COLO829 (cell line): ENCODE results near the gene KATNB1.
A peak's percentile ranks its signal among the peaks of the same experiment; 100 is the strongest.

Experiments
- DNase-seq: peaks from one replicate; pipeline ENCODE4 v3.0.0; 2012; ENCODE audit warnings: low spot score

Gene KATNB1

DNA sequence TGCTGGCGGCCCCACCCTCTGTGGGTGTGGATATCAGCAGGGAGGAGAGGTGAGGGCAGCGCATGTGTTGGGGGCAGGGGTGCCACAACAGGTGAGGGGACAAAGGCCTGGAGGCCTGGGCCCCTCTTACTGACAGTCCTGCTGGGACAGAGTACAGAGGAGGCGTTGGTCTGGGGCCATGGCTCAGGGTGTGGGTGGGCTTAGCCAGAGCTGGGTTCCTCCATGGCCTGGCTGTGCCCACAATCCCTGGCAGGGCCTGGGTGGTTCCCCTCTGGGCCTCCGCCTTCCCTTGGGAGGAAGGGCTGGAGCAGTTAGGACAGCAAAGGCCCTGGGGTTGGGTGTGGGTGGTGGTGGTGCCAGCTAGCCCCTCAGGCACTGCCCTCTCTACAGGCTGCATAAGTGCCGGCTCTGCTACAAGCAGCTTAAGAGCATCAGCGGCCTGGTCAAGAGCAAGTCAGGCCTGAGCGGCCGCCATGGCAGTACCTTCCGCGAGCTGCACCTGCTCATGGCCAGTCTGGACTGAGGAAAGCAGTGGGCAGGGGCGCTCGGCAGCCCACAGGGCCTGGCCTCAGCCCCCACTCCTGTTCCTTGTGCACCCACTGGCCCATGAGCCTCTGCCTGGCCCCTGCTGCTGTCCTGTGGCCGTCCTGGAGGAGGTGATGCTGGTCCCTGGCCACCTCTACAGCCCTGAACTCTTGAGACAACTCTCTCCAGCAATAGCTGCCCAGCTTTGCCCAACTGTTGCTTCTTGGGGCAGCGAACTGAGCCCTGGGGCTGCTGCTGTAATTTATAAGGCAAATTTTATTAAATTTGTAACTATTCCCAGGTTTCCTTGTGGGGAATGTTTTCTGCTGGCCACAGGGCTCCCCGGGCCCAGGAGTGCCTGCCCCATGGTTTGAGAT, 21.1 kb downstream of the KATNB1 start:
- DNase-seq = no peak

DNA sequence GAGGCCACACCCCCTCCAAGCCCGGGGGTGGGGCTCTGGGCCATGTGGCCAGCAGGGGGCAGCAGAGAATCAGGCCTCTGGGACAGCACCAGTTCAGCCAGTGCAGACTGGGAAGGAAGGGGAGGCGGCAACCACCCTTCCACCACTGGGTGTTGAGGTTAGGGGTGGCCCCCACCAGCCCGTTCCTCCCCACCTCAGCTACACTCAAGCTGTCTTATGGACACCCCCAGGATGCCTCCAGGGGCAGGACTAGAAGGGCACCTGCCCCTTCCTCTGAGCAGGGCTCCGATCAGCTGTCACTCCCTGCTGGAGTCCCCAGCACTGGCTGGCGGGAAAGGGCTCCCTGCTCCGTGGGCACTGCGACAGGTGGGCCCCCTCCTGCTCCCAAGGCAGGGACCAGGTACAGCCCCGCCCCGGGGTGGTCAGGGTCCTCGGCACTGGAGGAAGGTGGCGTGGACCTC, 21.8 kb downstream of the KATNB1 start:
- peak; percentile 49 for DNase-seq

DNA sequence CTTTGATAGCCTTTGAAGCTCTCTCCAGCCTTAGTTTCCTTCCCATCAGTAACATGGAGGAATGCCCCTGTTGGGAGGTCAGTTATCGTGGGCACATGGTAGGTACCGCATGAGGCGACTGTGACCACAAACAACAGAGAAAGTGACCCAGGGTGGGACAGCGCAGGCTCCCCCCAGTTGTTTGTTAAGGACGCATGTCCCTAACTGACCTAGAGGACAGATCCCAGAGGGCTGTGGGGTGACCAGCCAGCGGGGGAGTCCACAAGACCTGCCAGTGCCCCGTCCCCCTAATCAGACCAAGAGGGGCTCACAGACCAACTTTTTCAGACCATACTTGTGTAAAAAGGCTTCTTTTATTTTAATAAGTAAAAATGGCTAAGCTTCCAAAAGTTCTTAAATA, 22.3 kb downstream of the KATNB1 start:
- no peak for DNase-seq

DNA sequence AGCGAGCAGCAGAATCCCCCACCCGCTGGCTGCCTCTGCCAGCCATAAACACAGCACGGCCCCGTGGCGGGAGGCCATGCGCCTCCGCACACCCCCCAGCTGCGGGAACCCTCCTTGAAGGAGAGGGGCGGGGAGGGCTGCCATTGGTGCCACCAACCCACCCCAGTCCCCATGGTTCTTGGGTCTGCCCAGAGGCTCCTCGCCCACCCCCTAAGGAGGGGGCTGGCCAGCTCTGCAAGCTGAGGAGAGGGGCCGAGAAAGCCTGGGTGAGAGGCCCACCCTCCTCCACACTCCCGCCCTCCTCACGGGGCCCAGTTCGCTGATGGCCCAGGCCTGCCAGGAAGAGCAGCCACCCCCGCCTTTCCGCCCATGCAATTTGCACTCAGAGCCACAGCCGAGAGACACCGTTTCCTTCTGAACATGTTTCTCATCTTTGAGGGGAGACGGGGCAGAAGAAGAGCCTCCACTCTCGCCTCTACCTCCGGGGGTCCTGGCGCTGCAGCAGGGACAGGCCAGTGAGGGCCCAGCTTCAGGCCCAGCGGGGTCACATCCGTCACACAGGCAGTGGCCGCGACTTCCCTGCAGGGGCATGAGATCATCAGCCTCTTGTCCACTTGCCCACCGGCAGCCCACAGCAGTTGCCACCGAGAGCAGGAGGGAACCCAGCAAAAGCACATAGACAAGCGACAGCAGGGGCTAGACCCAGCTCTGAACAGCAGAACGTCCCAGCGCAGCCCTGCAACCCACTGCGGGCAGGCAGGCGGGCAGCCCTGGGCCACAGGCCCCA, 23.0 kb downstream of the KATNB1 start:
- no peak for DNase-seq

DNA sequence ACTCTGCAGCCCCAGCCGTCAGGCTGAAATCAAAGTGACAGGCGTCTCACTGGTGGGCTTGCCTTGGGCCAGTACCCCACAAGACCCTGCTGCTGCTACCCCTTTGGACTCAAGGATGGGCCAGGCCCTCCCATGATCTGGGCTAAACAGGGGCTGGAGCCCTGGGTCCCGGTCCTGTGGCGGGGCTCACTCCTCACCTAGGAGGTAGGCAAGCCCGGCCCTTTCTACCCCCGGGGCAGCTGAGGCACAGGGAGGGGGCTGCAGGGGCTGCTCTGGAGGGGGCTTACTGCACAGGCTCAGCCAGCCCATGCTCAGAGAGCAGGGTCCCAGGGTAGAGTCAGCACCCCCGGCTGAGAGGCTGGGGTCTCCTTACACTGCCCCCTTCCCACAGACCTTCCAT, 23.6 kb downstream of the KATNB1 start:
- DNase-seq = no peak

DNA sequence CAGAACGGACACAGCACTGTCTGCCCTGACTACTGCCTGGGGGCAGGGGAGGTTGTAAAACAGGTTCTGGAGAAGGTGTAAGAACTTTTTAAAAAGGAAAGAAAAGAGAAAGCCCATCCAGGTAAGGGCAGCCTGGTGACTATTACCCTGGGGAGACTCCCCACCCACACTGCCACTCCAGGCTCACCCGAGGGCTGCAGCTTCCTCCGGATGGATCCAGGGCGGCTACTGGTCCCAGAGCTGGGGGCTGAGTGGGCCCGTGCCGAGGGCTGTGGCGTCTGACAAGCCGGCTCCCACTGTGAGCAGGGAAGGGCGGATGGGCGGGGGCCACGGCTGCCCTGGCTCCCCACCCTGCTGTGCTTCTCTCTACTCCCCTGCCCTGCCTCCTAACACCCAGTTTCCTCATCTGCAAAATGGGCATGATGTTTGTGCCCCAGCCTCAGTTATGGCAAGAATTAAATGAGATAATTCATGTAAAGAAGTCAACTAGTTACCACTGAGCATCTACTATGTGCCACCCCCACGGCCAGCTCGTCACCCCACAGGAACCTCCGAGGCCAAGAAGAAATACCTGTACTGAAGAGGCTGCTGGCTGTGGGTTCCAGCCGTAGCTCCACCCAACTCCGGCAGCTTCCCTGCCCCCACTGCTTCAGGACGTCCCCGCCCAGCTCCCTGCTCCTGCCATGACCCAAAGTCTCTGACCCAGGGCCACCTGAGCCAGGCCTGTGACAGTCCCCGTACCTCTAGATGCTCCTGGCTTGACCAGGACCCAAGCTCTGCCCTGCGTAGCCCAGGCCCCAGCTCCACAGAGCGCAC, 24.2 kb downstream of the KATNB1 start:
- DNase-seq = no peak

DNA sequence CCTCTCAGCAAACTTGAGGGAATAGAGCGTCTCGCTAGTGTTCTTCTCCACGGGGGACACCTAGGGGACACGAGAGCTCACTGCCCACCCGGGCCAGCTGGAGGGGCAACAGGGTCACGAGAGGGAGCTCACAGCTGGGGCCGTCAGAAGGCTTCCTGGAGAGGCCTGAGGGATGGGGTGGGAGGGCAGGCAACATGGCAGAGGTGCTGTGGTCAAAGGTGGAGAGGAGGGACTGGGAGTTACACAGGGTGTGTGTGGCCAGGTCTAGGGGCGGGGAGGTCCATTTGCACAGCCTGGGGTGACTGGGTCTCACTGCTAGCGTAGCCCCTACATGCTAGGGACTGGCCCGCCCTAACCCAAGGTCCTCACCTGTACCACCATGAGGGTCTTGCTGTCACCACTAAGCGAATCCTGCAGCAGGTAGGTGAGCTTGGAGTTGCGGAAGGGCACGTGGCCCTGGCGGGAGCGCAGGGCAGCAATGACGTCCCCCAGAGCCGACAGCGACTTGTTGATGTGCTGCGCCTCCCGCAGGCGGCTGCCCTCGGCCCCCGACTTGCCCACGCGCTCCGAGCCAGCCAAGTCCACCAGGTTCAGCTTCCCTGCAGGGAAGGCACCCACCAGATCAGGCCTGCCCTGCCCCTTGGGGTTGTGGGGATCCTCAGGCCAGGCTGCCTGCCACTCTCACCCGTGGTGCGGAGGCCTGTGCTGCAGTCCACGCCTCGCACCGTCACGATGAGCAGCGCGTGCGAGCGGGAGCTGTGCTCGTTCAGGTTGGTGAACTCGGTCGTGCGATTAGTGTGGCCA, 25.0 kb downstream of the KATNB1 start:
- no peak for DNase-seq

DNA sequence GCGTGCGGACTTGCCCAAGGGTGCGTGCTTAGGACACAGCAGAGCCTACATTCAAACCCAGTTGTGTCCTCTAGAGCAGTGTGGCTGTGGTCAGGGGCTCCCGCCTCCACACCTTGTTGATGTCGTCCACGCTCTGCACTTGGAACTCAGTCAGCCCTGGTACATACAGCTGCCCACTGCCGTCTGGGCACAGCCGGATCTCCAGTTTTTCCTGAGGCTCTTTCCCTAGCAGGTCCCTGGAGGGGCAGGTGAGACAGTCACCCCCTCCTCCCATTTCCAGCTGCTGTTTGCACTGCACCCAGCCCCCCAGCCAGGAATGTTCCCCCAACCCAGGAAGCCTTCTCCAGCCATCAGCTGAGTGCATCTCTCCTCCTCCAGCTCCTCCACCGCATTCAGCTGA, 25.7 kb downstream of the KATNB1 start:
- DNase-seq = no peak

DNA sequence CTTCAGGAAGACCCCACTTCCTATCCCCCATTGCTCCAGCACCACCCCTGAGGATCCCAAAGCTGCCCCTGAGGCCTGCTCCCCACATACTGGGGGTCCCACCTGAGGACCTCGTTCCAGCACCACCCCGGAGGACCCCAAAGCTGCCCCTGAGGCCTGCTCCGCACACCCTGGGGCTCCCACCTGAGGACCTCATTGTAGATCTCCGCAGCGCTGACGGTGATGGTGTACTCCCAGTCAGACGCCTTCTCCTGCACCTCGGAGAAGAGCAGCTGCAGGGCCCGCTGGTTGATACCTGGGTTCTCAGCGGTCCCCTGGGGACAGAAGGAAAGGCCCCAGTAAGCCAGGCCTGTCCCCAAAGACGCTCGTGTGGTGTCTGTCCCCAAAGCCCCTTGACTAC, 26.4 kb downstream of the KATNB1 start:
- no peak for DNase-seq

DNA sequence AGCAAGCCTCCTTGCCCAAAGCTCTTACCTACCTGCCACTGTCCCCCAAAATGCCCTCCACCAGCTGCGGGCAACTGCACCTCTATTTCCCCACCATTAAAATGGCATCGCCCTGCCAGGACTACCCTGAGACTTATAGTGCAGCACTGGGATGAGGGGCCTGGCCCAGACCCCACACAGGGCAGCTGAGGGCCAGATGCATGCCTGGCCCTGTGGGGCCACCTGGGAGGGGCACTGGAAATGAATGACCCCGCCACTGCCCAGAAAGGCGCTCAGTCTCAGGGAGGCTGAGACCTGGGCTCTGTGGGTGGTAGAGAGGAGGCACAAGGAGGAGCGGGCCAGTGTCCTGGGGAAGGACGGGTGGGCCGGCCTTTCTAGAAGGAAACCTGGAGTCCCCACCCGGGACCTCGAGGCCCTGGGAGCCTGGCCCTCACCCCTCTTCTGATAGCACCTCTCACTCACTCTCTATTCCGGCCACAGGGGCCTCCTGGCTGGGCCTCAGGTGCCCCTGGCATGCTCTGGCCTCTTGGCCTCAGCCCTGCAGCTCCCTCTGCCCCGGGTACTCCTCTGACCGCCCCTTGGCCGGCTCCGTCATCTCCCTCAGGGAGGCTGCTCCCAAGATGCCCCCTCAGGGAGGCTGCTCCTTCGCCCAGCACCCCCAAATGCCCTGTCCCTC, 26.9 kb downstream of the KATNB1 start:
- no peak for DNase-seq

DNA sequence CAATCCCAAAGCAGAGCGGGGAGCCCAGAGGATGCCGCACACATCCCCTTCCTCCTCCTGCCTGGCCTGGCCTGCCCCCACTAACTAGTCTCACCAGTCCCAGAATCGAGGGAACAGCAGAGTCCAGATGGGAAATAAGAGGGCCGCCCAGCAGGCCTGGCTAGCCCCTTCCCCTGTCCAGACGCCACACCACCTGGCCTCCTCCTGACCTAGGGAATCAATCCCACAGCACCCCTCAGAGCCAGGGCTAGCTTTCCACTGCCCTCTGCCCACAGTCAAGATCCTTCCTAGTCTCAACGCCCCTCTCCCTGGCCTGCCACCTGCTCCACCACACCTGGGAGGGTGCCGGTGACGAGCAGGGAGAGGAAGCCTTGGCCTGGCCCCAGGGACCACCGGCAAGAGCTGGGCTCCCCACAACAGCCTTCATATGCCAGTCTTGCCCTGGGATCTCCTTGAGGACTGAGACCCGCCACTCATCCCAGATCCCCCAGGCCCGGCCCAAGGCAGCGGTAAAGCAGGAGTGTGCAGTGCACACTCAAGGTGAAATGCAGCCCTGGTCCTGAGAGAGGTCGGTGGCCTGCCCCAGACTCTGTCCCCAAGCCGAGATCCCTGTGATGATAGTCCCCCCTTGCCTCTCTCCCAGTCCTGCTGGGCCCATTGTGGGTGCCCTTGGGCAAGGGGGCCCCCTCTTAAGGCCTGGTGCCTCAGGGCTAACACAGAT, 27.9 kb downstream of the KATNB1 start:
- DNase-seq = no peak

DNA sequence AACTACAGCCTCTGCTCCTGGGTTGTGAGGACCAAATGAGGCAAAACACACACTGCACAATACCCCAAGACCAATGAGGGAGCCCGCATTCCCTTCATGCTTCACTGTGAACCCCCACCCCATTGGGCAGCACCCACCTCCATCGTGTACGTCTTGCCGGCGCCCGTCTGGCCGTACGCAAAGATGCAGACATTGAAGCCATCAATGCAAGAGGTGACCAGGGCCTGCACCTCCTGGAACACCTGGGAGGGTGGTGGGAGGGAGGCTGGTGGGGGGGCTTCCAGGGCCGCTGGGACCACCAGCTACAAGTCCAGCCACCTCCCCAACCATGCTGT, 28.4 kb downstream of the KATNB1 start:
- DNase-seq = no peak

DNA sequence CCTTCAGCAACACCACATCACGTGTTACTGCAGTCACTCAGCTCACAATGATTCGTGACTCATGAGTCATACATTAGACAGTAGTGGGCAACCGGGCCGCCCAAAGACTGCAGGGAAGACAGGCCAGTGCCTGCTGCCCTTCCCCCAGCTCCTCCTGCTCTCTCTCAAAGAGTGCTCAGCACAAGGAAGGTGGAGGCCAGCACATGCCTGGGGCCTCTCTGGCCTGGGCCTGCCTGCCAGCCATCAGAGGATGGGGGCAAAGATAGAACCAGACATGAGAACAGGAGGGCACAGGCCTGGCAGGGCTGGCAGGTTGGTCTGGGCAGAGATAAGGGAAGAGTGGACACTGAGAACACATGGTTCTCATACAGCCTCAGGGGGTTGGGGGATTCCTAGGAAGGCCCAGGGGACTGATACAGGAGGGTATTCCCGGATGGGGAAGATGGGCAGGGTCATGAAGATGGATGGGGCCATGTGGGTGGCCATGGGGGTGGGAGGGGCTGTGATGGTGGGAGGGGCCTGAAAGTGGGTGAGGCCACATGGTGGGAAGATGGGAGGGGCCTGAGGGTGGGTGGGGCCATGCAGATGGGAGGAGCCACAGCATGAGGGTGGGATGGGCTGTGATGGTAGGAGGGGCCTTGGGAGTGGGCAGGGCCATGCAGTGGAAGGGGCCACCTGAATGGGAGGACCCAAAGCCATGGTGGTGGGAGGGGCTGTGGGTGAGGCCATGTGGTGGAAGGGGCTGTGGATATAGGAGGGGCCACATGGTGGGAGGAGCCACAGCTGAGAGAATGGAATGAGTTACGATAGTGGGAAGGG, 29.0 kb downstream of the KATNB1 start:
- DNase-seq = peak; percentile 95

DNA sequence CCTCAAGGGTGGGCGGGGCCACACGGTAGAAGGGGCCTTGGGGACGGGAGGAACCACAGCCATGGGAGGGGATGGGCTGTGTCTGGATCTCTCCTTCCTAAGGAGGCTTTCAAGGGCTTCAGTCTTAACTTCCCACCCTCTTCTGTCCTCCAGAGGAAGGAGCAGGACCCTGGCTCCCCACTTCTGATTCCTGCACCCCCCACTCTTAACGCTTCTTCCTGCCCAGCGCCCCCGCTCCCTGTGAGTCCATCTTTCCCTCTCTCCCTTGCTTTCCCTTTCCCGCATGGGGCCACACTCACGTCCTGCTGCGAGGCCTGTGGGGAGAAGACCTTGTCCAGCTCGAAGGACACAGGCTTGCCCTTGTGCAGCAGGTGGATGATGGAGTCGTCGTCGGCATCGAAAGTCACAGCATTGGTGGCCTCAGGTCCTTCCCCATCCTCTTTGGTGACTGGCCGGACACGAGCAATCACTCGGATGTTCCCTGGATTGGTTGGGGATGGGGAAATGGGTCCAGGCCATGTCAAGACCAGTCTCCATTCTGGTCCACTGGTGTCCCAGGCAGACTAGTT, 29.7 kb downstream of the KATNB1 start:
- DNase-seq = no peak

DNA sequence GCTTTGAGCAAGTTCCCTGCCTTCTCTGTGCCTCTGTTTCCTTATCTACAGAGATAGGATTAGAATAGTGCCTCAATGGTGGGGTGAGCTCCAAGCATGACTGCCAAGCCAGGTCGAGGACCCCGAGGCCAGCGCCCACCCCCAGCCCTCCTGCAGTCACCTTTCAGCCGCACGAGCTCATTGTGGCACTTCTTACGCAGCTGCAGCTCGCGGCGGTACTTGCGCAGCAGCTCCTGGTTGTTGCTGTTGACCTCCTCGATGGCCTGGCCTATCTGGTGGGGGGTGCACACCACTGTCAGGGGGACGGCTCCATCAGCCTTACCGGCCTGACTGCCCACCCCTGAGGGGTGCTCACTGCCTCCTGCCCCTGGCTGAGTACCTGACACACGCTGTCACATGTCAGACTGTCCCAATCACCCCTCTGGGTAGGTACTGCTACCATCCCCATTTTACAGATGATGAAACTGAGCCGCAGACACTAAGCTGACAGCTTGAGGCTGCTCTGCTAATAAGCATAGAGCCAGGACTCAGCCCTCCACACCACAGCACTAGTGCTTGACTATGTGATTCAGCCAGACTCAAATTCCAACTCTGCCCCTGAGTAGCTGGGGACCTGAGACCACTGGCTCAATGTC, 31.3 kb downstream of the KATNB1 start:
- DNase-seq = no peak

DNA sequence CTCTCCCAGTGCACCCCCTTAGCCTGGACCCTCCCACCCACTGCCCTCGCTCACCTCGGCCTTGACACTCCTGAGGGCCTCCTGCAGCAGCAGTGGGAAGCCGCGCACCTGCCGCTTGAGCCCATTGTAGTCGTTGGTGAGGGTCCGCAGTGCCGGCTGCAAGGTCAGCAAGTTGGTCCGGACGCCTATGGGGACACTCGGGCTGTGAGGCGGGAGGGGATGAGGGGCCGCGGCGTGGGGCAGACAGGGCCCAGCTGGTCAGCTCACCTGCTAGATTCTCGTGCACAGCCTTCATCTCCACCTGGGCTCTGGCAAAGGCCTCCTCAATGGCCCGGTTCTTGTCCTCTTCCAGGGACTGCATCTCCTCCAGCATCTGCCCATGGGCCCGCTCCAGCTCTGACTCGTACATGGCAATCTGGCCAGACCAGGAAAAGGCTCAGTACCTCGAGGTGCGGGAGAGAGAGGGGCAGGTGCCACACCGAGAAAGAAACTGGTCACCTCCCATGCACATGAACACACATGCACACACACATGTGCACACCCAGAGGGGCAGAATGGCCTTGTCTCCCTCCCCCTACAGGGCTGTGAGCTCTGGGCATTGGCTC, 34.1 kb downstream of the KATNB1 start:
- no peak for DNase-seq

DNA sequence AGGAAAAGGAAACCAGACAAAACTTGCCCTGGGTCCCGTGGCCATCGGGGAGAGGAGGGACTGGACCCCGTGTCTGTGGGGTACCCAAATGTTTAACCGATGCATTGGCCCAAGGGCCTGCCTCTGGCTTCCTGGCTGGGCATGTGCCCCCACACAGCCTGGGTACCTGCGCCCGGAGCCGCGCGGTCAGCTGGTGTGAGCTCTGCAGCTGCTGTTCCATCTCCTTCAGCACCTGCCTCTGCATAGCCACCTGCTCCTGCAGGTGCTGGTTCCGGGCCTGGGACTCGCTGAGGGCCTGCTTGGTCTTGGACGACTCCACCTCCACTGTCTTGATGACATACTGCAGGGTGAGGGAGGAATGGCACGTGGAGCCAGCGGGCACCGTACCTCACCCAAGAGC, 34.8 kb downstream of the KATNB1 start:
- no peak for DNase-seq

DNA sequence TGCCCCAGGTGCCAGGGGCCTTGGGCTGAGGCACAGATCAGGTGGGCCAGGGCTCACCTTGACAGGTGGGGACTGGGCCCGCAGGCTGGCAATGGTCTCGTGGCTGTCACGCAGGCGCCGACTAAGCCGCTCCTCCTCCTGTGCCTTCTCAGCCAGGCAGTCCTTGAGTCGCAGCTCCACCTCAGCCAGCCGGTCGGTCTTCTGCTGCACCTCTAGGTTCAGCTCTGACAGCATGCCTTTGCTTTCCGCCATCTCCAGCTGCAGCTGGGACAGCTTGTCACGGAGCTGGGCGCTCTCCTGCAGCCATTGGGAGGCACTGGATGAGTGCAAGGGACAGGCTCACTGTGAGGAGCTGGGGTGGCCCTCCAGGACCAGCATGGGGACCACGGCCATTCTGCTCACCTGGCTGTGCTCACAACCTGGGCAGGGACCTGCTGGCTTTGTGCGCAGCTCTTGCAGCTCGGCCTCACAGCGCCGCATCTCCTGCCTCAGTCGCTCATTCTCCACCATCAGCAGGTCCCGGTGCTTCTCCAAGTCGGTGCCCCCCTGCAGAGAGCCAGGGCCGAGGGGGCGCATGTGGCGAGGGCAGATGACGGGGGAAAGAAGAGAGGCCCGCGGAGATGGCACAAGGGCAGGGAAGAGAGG, 35.7 kb downstream of the KATNB1 start:
- DNase-seq = no peak
